GM18867 (cell line): ENCODE measurements around the gene INTS15.

Experiments used
- ATAC-seq: cut with Tn5 transposase; IDR thresholded peaks from one replicate; pipeline ENCODE4 v1.9.1; 2021; ENCODE audit warnings: mild to moderate bottlenecking, moderate library complexity; ENCODE audit not compliant: unreplicated experiment

Gene INTS15

GRCh38 chr7:6589829-6590644 lies at the start of gene INTS15:
INTS15 (plus strand) TSS chr7:6590021; CDS start chr7:6590284, 263 bp downstream.
- ATAC-seq, result peak; percentile 86

GRCh38 chr7:6542368-6542767 lies 47.5 kb upstream of the INTS15 start:
- no peak for ATAC-seq

GRCh38 chr7:6545398-6546126 lies 44.3 kb upstream of the INTS15 start:
- no peak for ATAC-seq

GRCh38 chr7:6546498-6547251 lies 43.1 kb upstream of the INTS15 start:
- no peak for ATAC-seq

- no peak for ATAC-seq
Measured at GRCh38 chr7:6547400-6547799, 42.4 kb upstream of the INTS15 start.

- no peak for ATAC-seq
Measured at GRCh38 chr7:6551016-6551511, 38.8 kb upstream of the INTS15 start, which contains the start of gene GRID2IP. GRID2IP (minus strand) TSS chr7:6551461; CDS start chr7:6551436, 25 bp downstream.

GRCh38 chr7:6553448-6554044 lies 36.3 kb upstream of the INTS15 start:
- no peak for ATAC-seq

- no peak for ATAC-seq
Measured at GRCh38 chr7:6554848-6555247, 35.0 kb upstream of the INTS15 start.

- no peak for ATAC-seq
Measured at GRCh38 chr7:6556196-6556595, 33.6 kb upstream of the INTS15 start.

GRCh38 chr7:6558837-6559236 lies 31.0 kb upstream of the INTS15 start:
- no peak for ATAC-seq

- no peak for ATAC-seq
Measured at GRCh38 chr7:6559896-6560295, 29.9 kb upstream of the INTS15 start.

- ATAC-seq, result no peak
Measured at GRCh38 chr7:6562106-6562505, 27.7 kb upstream of the INTS15 start.

GRCh38 chr7:6563936-6564770 lies 25.7 kb upstream of the INTS15 start:
- no peak for ATAC-seq

- no peak for ATAC-seq
Measured at GRCh38 chr7:6565655-6566054, 24.2 kb upstream of the INTS15 start.

GRCh38 chr7:6567886-6568285 lies 21.9 kb upstream of the INTS15 start:
- no peak for ATAC-seq

- ATAC-seq, result peak; percentile 47
Measured at GRCh38 chr7:6571160-6571779, 18.6 kb upstream of the INTS15 start.

GRCh38 chr7:6575281-6576023 lies 14.4 kb upstream of the INTS15 start:
- no peak for ATAC-seq

GRCh38 chr7:6576024-6576866 lies 13.6 kb upstream of the INTS15 start:
- no peak for ATAC-seq
